Coronary artery (tissue), 2 donors: Measurements from ENCODE around the gene CNOT4.

Experiments used
- DNase-seq: peaks from one replicate; pipeline ENCODE4 v3.0.0-alpha.2; 2017; ENCODE audit warnings: low spot score
- H3K27ac ChIP-seq, 2 donors: fragments of 200-600 bp; sonication (generic); one replicate each; pipeline ENCODE4 v1.5.1; 2016 to 2019
- H3K4me3 ChIP-seq: fragments of 200-600 bp; sonication (generic); 2 replicates; pipeline ENCODE4 v1.5.1; 2016; ENCODE audit warnings: mild to moderate bottlenecking, moderate library complexity
- CTCF ChIP-seq: fragments of 200-600 bp; sonication (generic); IDR thresholded peaks from one replicate; pipeline ENCODE4 v1.5.1; 2019; ENCODE audit warnings: antibody characterized with exemption

The CNOT4 gene

GRCh38 chr7:135337506-135337905 lies 172.4 kb downstream of the CNOT4 start:
- H3K4me3 ChIP-seq, result no peak overlapping the region
- TF ChIP-seq CTCF, result no peak
- H3K27ac ChIP-seq, result no peak overlapping the region
- DNase-seq, result peak; percentile 52

- Histone ChIP-seq H3K27ac (no peak overlapping the region), H3K4me3 (no peak overlapping the region)
- DNase-seq, result peak; percentile 69
- TF ChIP-seq CTCF, result no peak
Measured at GRCh38 chr7:135335628-135336139, 174.2 kb downstream of the CNOT4 start.

- no peak for TF ChIP-seq CTCF
- DNase-seq, result peak; percentile 54
- no peak overlapping the region for H3K27ac ChIP-seq
- no peak overlapping the region for H3K4me3 ChIP-seq
Measured at GRCh38 chr7:135334830-135335543, 174.9 kb downstream of the CNOT4 start.

GRCh38 chr7:135333946-135334345 lies 176.0 kb downstream of the CNOT4 start:
- Histone ChIP-seq H3K4me3 (no peak overlapping the region), H3K27ac (no peak overlapping the region)
- TF ChIP-seq CTCF, result no peak
- peak; percentile 46 for DNase-seq

GRCh38 chr7:135333200-135333599 lies 176.7 kb downstream of the CNOT4 start:
- no peak overlapping the region for H3K4me3 ChIP-seq
- TF ChIP-seq CTCF, result no peak
- peak; percentile 24 for DNase-seq
- no peak overlapping the region for H3K27ac ChIP-seq

GRCh38 chr7:135330088-135330487 lies 179.8 kb downstream of the CNOT4 start:
- Histone ChIP-seq H3K27ac (no peak overlapping the region), H3K4me3 (no peak overlapping the region)
- TF ChIP-seq CTCF, result no peak
- peak; percentile 43 for DNase-seq

GRCh38 chr7:135328526-135328925 lies 181.4 kb downstream of the CNOT4 start:
- peak; percentile 40 for DNase-seq
- no peak for TF ChIP-seq CTCF
- H3K4me3 ChIP-seq, result no peak overlapping the region
- no peak overlapping the region for H3K27ac ChIP-seq
